GM06990 (cell line): Measurements from ENCODE around the gene EDDM13.
A peak's percentile ranks its signal among the peaks of the same experiment; 100 is the strongest.
"Not testable (repeated sequence)": the region's sequence is repeated elsewhere in the genome, so short reads cannot be mapped to it uniquely, and the experiment has no call there.

Source experiments
- DNase-seq: peaks from one replicate; pipeline ENCODE4 v3.0.0-alpha.2; 2011; ENCODE audit not compliant: insufficient read length; ENCODE audit errors: extremely low read depth
- H3K27me3 ChIP-seq: replicated peaks from 2 replicates; pipeline ENCODE4 v1.6.0; 2011; ENCODE audit warnings: low read length; ENCODE audit not compliant: control insufficient read depth, insufficient read depth
- H3K36me3 ChIP-seq: 2 replicates; pipeline ENCODE4 v1.5.1; 2011; ENCODE audit warnings: low read length; ENCODE audit not compliant: control insufficient read depth, insufficient read depth
- H3K4me3 ChIP-seq: replicated peaks from 2 replicates; pipeline ENCODE4 v1.5.1; 2011; ENCODE audit warnings: low read depth, mild to moderate bottlenecking, control low read depth, low read length
- TF ChIP-seq, protein P1 (sequence below): IDR thresholded peaks from 2 replicates; pipeline ENCODE4 v1.5.1; 2011; ENCODE audit warnings: low read length, control low read depth, mild to moderate bottlenecking, inconsistent platforms; ENCODE audit not compliant: insufficient read depth, poor library complexity, severe bottlenecking

The EDDM13 gene

DNA sequence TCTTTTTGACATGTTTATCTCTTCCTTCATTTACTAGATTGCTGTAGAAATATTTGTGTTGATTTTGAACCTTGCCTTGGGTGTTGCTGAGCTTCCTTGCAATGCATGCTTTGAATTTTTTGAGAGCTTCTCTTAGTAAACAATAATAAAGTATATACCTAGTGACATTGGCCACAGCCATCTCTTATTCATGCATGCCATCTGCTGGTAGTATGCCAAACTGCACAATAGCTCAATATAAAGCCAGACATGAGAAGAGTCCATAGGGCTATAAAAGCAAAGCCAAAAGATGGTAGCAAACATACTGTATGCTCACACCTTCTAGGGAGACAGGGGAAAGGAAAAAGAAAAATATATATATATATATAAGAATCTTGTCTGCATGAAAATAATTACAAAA is 61.0 kb downstream of the EDDM13 start:
- Histone ChIP-seq H3K4me3 (no peak overlapping the region), H3K27me3 (no peaks in the 10 kb centered on the region; the same call in 1 of the 2 replicates), H3K36me3 (no peaks in the 10 kb centered on the region)
- DNase-seq = no peak
- TF ChIP-seq, protein P1, sequence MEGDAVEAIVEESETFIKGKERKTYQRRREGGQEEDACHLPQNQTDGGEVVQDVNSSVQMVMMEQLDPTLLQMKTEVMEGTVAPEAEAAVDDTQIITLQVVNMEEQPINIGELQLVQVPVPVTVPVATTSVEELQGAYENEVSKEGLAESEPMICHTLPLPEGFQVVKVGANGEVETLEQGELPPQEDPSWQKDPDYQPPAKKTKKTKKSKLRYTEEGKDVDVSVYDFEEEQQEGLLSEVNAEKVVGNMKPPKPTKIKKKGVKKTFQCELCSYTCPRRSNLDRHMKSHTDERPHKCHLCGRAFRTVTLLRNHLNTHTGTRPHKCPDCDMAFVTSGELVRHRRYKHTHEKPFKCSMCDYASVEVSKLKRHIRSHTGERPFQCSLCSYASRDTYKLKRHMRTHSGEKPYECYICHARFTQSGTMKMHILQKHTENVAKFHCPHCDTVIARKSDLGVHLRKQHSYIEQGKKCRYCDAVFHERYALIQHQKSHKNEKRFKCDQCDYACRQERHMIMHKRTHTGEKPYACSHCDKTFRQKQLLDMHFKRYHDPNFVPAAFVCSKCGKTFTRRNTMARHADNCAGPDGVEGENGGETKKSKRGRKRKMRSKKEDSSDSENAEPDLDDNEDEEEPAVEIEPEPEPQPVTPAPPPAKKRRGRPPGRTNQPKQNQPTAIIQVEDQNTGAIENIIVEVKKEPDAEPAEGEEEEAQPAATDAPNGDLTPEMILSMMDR = peak; percentile 72

DNA sequence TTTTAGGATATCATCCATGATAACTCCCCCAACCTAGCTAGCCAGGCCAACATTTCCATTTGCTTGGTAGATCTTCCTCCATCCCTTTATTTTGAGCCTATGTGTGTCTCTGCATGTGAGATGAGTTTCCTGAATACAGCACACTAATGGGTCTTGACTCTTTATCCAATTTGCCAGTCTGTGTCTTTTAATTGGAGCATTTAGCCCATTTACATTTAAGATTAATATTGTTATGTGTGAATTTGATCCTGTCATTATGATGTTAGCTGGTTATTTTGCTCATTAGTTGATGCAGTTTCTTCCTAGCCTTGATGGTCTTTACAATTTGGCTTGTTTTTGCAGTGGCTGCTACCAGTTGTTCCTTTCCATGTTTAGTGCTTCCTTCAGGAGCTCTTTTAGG is 62.8 kb downstream of the EDDM13 start:
- DNase-seq, H3K36me3 ChIP-seq, H3K27me3 ChIP-seq, H3K4me3 ChIP-seq: not testable (repeated sequence)

DNA sequence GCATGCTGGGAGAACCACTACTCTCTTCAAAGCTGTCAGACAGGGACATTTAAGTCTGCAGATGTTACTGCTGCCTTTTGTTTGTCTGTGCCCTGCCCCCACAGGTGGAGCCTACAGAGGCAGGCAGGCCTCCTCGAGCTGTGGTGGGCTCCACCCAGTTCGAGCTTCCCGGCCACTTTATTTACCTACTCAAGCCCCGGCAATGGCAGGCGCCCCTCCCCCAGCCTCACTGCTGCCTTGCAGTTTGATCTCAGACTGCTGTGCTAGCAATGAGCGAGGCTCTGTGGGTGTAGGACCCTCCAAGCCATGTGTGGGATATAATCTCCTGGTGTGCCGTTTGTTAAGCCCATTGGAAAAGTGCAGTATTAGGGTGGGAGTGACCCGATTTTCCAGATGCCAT is 64.5 kb downstream of the EDDM13 start:
- H3K4me3 ChIP-seq, H3K27me3 ChIP-seq, H3K36me3 ChIP-seq, DNase-seq: not testable (repeated sequence)

DNA sequence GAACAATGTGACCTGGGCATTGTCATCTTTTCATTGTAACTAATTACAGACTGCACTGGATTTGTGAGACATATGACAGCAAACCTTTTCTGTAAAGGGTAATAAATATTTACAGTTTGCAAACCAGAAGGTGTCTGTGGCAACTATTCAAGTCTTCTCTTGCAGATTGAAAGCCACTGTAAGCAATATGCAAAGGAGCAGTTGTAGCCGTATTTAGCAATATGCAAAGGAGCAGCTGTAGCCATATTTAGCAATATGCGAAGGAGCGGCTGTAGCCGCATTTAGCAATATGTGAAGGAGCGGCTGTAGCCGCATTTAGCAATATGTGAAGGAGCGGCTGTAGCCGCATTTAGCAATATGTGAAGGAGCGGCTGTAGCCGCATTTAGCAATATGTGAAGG is 66.5 kb downstream of the EDDM13 start:
- DNase-seq, H3K36me3 ChIP-seq, H3K27me3 ChIP-seq, H3K4me3 ChIP-seq: not testable (repeated sequence)

DNA sequence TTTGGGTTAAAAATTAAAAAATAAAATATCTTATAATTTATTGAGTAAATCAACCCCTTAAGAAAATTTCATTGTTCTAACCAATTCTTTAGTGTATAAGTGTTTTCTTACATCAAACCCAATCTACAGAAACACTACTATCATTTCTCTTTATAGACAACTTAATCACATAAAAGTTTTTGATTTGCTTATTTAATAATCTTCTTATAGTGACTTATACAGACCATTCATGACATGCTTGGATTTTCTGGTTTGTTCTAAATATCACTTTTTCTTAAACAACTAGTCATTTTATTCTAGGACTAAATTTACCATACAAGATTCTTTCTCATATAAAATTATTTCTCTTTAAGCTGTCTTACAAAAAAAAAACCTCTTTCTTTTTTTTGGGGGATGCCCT is 69.4 kb downstream of the EDDM13 start:
- TF ChIP-seq, protein P1 = no peak
- Histone ChIP-seq H3K27me3 (no peaks in the 10 kb centered on the region; the same call in 1 of the 2 replicates), H3K36me3 (no peaks in the 10 kb centered on the region), H3K4me3 (no peak overlapping the region)
- no peak for DNase-seq

DNA sequence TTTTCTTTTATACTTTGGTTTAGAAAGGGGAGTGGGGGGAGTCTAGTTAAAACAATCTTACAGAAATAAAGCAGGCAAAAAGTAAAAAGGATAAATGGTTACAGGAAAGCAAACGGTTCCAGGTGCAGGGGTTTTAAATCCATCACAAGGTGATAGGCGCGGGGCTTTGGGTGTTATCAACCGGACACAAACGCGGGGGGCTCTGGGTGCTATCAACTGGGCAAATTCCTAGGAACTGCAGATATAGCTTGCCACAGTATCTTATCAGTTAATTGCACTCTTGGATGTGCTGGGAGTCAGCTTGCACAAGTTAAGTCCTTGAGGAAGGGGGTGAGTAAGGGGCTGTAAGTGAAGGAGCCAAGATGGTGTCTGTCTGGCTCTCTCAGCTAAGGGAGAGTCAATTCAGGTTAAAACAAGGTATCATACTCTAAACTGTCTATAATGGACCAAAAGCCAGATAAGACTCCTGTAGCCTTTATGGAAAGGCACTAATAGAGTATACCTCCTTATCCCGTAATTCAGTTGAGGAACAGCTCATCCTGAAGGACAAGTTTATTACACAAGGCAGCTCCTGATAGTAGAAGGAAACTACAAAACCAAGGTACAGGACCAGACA is 74.7 kb downstream of the EDDM13 start:
- DNase-seq = no peak
- H3K27me3 ChIP-seq = no peaks in the 10 kb centered on the region
- no peak overlapping the region for H3K4me3 ChIP-seq
- H3K36me3 ChIP-seq = no peaks in the 10 kb centered on the region
- TF ChIP-seq, protein P1 = no peak

DNA sequence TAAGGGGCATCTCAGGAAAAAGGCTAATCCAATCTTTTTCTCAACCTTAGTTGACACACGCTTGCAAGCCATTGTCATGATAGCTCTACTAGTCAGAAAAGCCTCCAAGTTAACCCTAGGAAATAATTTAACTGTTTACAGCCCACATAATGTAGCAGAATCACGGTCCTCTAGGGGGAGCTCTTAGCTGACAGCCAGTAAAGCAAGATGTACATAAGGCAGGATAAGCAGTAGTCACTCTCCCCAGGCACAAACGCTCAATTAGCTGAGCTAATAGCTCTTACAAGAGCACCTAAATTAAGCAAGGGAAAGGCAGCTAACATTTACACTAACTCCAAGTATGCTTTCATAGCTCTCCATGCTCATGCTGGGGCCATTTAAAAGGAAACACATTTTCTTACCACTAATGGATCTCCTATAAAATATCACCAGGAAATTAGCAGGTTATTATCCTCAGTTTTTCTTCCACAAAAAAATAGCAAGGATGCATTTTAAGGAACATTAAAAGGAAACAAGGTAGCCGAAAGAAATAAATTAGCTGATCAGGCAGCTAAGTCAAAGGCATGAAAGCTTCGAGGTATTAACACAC is 75.8 kb downstream of the EDDM13 start:
- no peaks in the 10 kb centered on the region for H3K36me3 ChIP-seq
- no peak overlapping the region for H3K4me3 ChIP-seq
- no peaks in the 10 kb centered on the region for H3K27me3 ChIP-seq
- TF ChIP-seq, protein P1 = peak; percentile 55
- DNase-seq = no peak
